ENCODE results near the gene CNIH3. TPM values are rescaled to one million over a fixed set of nuclear protein-coding genes. Genes with fewer than 3 reads are reported as not detected.

Gene CNIH3
- total RNA-seq, 2 experiments from 2014 or later = 1.8 to 2.5 TPM

GRCh38 chr1:224588515-224588914 is 27.6 kb upstream of the CNIH3 start:
- no peak for TF ChIP-seq CTCF (IDR thresholded peaks at IDR 0.05)
- Histone ChIP-seq H3K27ac (ENCODE audit: low read depth in 1 of 2, low read length in 2 of 2) (no peak overlapping the region), H3K4me1 (ENCODE audit: insufficient read depth, low read length) (no peaks in the 10 kb centered on the region), H3K27me3 (ENCODE audit: control insufficient read depth in 1 of 2, insufficient read depth in 2 of 2, low read length in 2 of 2) (no peaks in the 10 kb centered on the region), H3K4me3 (ENCODE audit: low read length) (no peak overlapping the region), H3K9me3 (ENCODE audit: control insufficient read depth in 1 of 2, insufficient read depth in 1 of 2, low read length in 2 of 2) (no peaks in the 10 kb centered on the region), H3K36me3 (ENCODE audit: insufficient read depth, low read length) (no peaks in the 10 kb centered on the region)
- H3K27me3 Mint-ChIP-seq = no peaks in the 10 kb centered on the region
- ChIA-PET CTCF (no interaction called here), POLR2A (no interaction called here)
- intact Hi-C loops (cut with DNase I, micrococcal nuclease) = no loop called here
- ATAC-seq (ENCODE audit: poor library complexity) (no peak), DNase-seq (no peak)
- no peak overlapping the region for H3K4me3 Mint-ChIP-seq
- H3K36me3 Mint-ChIP-seq (ENCODE audit: low read depth) = no peaks in the 10 kb centered on the region
- no peaks in the 10 kb centered on the region for H3K4me1 Mint-ChIP-seq (ENCODE audit: low read depth)
- H3K9me3 Mint-ChIP-seq = no peaks in the 10 kb centered on the region
- no peak overlapping the region for H3K27ac Mint-ChIP-seq

GRCh38 chr1:224589006-224589405 is 27.1 kb upstream of the CNIH3 start:
- H3K9me3 Mint-ChIP-seq = no peaks in the 10 kb centered on the region
- intact Hi-C loops (cut with DNase I, micrococcal nuclease) = no loop called here
- Histone ChIP-seq H3K27ac (ENCODE audit: low read depth in 1 of 2, low read length in 2 of 2) (no peak overlapping the region), H3K4me3 (ENCODE audit: low read length) (no peak overlapping the region), H3K4me1 (ENCODE audit: insufficient read depth, low read length) (no peaks in the 10 kb centered on the region), H3K27me3 (ENCODE audit: control insufficient read depth in 1 of 2, insufficient read depth in 2 of 2, low read length in 2 of 2) (no peaks in the 10 kb centered on the region), H3K36me3 (ENCODE audit: insufficient read depth, low read length) (no peaks in the 10 kb centered on the region), H3K9me3 (ENCODE audit: control insufficient read depth in 1 of 2, insufficient read depth in 1 of 2, low read length in 2 of 2) (no peaks in the 10 kb centered on the region)
- no peak overlapping the region for H3K27ac Mint-ChIP-seq
- H3K36me3 Mint-ChIP-seq (ENCODE audit: low read depth) = no peaks in the 10 kb centered on the region
- no peak for DNase-seq
- no peaks in the 10 kb centered on the region for H3K4me1 Mint-ChIP-seq (ENCODE audit: low read depth)
- H3K27me3 Mint-ChIP-seq = no peaks in the 10 kb centered on the region
- no peak overlapping the region for H3K4me3 Mint-ChIP-seq
- no peak for ATAC-seq (ENCODE audit: poor library complexity)
- CTCF ChIA-PET = no interaction called here
- no peak for TF ChIP-seq CTCF (IDR thresholded peaks at IDR 0.05)
- POLR2A ChIA-PET = no interaction called here

GRCh38 chr1:224591326-224591725 is 24.8 kb upstream of the CNIH3 start:
- no peaks in the 10 kb centered on the region for H3K4me1 ChIP-seq (ENCODE audit: insufficient read depth, low read length)
- ChIA-PET CTCF (interaction anchor here (0.6 kb wide), 1 partner anchor 36 kb away, joined by 3 read pairs; no protein-coding TSS in a partner anchor), POLR2A (no interaction called here)
- Mint-ChIP-seq H3K27me3 (no peaks in the 10 kb centered on the region), H3K36me3 (ENCODE audit: low read depth) (no peaks in the 10 kb centered on the region), H3K4me3 (no peak overlapping the region), H3K9me3 (no peaks in the 10 kb centered on the region), H3K4me1 (ENCODE audit: low read depth) (no peaks in the 10 kb centered on the region), H3K27ac (no peak overlapping the region)
- intact Hi-C loops (cut with DNase I, micrococcal nuclease) = no loop called here
- H3K4me3 ChIP-seq (ENCODE audit: low read length) = no peak overlapping the region
- ATAC-seq (ENCODE audit: poor library complexity) = no peak
- no peak overlapping the region for H3K27ac ChIP-seq (ENCODE audit: low read depth in 1 of 2, low read length in 2 of 2)
- no peaks in the 10 kb centered on the region for H3K27me3 ChIP-seq (ENCODE audit: control insufficient read depth in 1 of 2, insufficient read depth in 2 of 2, low read length in 2 of 2)
- TF ChIP-seq CTCF (IDR thresholded peaks at IDR 0.05) = no peak
- no peak for DNase-seq
- no peaks in the 10 kb centered on the region for H3K9me3 ChIP-seq (ENCODE audit: control insufficient read depth in 1 of 2, insufficient read depth in 1 of 2, low read length in 2 of 2)
- H3K36me3 ChIP-seq (ENCODE audit: insufficient read depth, low read length) = no peaks in the 10 kb centered on the region
